ENCODE measurements around the gene PKIB.

DNA sequence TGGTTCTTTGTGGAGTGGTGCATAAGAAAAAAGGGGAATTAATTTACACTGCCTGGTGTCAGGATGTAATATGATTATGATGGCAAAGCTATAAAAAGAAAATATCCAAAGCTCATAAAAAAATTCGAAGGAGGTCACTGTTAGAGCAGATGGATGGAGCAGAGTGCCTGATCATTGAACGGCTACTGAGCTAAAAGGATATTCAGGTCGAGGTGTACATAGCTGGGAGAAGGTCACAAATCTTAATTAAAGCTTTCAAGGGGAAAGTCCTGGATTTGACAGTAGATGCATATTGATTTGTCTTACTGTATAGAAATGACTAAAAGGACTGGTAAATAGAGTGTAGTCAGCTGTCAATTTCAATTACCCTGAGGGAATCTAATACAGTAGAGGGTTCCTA is 84.4 kb downstream of the PKIB start:
- TF ChIP-seq POLR2A (IDR thresholded peaks at IDR 0.05; ENCODE audit: low read depth, low read length), result no peak
- no peak for TF ChIP-seq RAD21 (IDR thresholded peaks at IDR 0.05; ENCODE audit: insufficient read depth, low read depth, low read length)
- TF ChIP-seq, protein P1, sequence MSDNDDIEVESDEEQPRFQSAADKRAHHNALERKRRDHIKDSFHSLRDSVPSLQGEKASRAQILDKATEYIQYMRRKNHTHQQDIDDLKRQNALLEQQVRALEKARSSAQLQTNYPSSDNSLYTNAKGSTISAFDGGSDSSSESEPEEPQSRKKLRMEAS (IDR thresholded peaks at IDR 0.05; ENCODE audit: low read depth, low read length), result no peak
- TF ChIP-seq CEBPB (IDR thresholded peaks at IDR 0.05; ENCODE audit: borderline replicate concordance in 1 of 2, low read depth in 2 of 2, low read length in 2 of 2), result no peak
- no peak for TF ChIP-seq MTA3 (IDR thresholded peaks at IDR 0.05; ENCODE audit: borderline replicate concordance, low read length)
- TF ChIP-seq SP1 (IDR thresholded peaks at IDR 0.05; ENCODE audit: low read depth, low read length), result no peak
- TF ChIP-seq, protein P2, sequence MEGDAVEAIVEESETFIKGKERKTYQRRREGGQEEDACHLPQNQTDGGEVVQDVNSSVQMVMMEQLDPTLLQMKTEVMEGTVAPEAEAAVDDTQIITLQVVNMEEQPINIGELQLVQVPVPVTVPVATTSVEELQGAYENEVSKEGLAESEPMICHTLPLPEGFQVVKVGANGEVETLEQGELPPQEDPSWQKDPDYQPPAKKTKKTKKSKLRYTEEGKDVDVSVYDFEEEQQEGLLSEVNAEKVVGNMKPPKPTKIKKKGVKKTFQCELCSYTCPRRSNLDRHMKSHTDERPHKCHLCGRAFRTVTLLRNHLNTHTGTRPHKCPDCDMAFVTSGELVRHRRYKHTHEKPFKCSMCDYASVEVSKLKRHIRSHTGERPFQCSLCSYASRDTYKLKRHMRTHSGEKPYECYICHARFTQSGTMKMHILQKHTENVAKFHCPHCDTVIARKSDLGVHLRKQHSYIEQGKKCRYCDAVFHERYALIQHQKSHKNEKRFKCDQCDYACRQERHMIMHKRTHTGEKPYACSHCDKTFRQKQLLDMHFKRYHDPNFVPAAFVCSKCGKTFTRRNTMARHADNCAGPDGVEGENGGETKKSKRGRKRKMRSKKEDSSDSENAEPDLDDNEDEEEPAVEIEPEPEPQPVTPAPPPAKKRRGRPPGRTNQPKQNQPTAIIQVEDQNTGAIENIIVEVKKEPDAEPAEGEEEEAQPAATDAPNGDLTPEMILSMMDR (IDR thresholded peaks at IDR 0.05 in 2 of 3, conservative IDR thresholded peaks at IDR 0.05 in 1 of 3; ENCODE audit: control insufficient read depth in 2 of 3, extremely low read depth in 1 of 3, insufficient read depth in 1 of 3, low read depth in 3 of 3, low read length in 3 of 3), result no peak
- TF ChIP-seq MYC (IDR thresholded peaks at IDR 0.05; ENCODE audit: insufficient read depth, insufficient read length, insufficient replicate concordance, low read length, severe bottlenecking), result no peak
- TF ChIP-seq, protein P3, sequence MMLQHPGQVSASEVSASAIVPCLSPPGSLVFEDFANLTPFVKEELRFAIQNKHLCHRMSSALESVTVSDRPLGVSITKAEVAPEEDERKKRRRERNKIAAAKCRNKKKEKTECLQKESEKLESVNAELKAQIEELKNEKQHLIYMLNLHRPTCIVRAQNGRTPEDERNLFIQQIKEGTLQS (IDR thresholded peaks at IDR 0.05; ENCODE audit: borderline replicate concordance, extremely low read depth, low read depth, low read length), result no peak

All from GM12878 (cell line).